NB4 (cell line): ENCODE results near the gene ESR2.

Experiments
- CTCF ChIP-seq: IDR thresholded peaks from one replicate; pipeline ENCODE4 v1.5.1; 2012; ENCODE audit warnings: low read depth, low read length
- MAX ChIP-seq: IDR thresholded peaks from 2 replicates; pipeline ENCODE4 v1.6.1; 2011; ENCODE audit warnings: low read depth, low read length
- POLR2A ChIP-seq: IDR thresholded peaks from 2 replicates; pipeline ENCODE4 v1.6.1; 2011; ENCODE audit warnings: mild to moderate bottlenecking; ENCODE audit not compliant: insufficient read length; ENCODE audit errors: extremely low read depth

GRCh38 chr14:64208261-64208660, 85.9 kb downstream of the ESR2 start:
- TF ChIP-seq CTCF (peak; percentile 1), POLR2A (no peak), MAX (no peak)
